SIG-M5 treated with dmso at 0.1 percent for 504 hours (cell line): ENCODE measurements around the gene TAF13.
"Not testable (repeated sequence)": the region's sequence is repeated elsewhere in the genome, so short reads cannot be mapped to it uniquely, and the experiment has no call there.

Experiments used
- DNase-seq: peaks from one replicate; lab custom pipeline; 2025; ENCODE audit not compliant: unreplicated experiment; lab: John Stamatoyannopoulos, UW

The TAF13 gene

GRCh38 chr1:109091839-109092193, 16.0 kb upstream of the TAF13 start:
- peak; percentile 56 for DNase-seq

GRCh38 chr1:109091078-109091838, 15.5 kb upstream of the TAF13 start:
- peak; percentile 70 for DNase-seq

- peak; percentile 95 for DNase-seq
Measured at GRCh38 chr1:109090196-109091077, 14.6 kb upstream of the TAF13 start, which contains the start of gene TMEM167B. TSS of gene TMEM167B (plus strand) at chr1:109090764. CDS start at chr1:109090873, 109 bp downstream.

GRCh38 chr1:109089242-109090015, 13.6 kb upstream of the TAF13 start:
- DNase-seq, result peak; percentile 41

GRCh38 chr1:109084563-109085517, 9.0 kb upstream of the TAF13 start:
- no peak for DNase-seq

- peak; percentile 35 for DNase-seq
Measured at GRCh38 chr1:109083923-109084322, 8.1 kb upstream of the TAF13 start.

- DNase-seq, result no peak
Measured at GRCh38 chr1:109083501-109083900, 7.7 kb upstream of the TAF13 start.

- no peak for DNase-seq
Measured at GRCh38 chr1:109080441-109081082, 4.8 kb upstream of the TAF13 start.

GRCh38 chr1:109079240-109079622, 3.4 kb upstream of the TAF13 start:
- no peak for DNase-seq

GRCh38 chr1:109078317-109078716, 2.5 kb upstream of the TAF13 start:
- DNase-seq, result peak; percentile 20

- DNase-seq, result no peak
Measured at GRCh38 chr1:109069294-109069693, 6.5 kb downstream of the TAF13 start.

GRCh38 chr1:109067883-109068282, 7.9 kb downstream of the TAF13 start:
- DNase-seq, result no peak

GRCh38 chr1:109065137-109065536, 10.7 kb downstream of the TAF13 start:
- no peak for DNase-seq

GRCh38 chr1:109061183-109061582, 14.6 kb downstream of the TAF13 start:
- no peak for DNase-seq

- DNase-seq, result no peak
Measured at GRCh38 chr1:109060707-109061106, 15.1 kb downstream of the TAF13 start.

GRCh38 chr1:109059026-109059425, 16.8 kb downstream of the TAF13 start:
- DNase-seq, result no peak

GRCh38 chr1:109056064-109056463, 19.7 kb downstream of the TAF13 start:
- no peak for DNase-seq

- not testable (repeated sequence) for DNase-seq
Measured at GRCh38 chr1:109052145-109052544, 23.7 kb downstream of the TAF13 start.

- DNase-seq, result no peak
Measured at GRCh38 chr1:109050228-109050995, 25.4 kb downstream of the TAF13 start.
